GM12873 (cell line): ENCODE measurements around the gene MAP6D1.

Experiments used
- CTCF ChIP-seq: IDR thresholded peaks from 2 replicates; pipeline ENCODE4 v1.5.1; 2012; ENCODE audit warnings: low read depth, mild to moderate bottlenecking, moderate library complexity, low read length, control low read depth; ENCODE audit not compliant: insufficient read depth; ENCODE audit errors: missing control alignments

The MAP6D1 gene

DNA sequence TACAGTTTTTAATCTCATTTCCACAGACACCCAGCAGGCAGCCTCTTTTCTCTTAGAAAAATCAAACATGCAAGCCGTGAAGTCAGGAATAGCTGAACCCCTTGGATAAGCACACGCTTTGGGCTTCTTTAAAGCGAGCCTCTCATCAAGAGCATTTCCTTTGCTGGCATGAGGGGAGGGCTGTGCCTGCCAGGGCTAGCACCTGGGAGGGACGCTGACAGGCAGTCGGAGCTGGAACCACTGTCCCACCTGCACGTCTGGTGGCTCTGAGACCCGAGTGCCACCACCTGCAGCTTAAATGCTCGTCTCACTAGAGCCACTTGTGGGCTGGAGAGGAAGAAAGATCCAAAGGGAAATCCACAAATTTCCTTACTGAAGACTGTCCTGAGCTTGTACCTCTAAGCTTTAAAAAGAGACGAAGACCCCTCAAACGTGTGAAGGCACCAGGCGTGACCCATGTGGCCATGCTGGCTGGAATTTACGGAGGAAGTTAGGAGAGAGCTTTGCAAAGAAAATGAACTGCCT, 9.4 kb downstream of the MAP6D1 start:
- no peak for TF ChIP-seq CTCF

DNA sequence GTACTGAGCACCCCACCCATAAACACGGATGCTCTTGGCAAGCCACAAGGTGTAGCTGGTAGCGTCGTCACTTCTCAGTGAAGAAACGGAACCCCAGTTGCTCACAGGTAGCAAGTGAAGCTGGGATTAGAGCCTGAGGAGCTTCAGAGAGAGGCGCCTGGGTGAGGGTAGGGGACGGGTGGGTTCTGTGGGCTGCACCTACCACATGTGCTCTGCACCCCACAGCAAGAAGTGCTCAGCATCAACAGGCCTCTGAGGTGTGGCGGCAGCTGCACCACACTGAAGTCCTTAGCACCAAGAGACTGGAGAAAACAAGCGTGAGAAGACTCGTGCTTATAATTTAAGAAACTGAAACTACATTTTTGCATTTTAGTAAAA, 9.8 kb downstream of the MAP6D1 start:
- no peak for TF ChIP-seq CTCF

DNA sequence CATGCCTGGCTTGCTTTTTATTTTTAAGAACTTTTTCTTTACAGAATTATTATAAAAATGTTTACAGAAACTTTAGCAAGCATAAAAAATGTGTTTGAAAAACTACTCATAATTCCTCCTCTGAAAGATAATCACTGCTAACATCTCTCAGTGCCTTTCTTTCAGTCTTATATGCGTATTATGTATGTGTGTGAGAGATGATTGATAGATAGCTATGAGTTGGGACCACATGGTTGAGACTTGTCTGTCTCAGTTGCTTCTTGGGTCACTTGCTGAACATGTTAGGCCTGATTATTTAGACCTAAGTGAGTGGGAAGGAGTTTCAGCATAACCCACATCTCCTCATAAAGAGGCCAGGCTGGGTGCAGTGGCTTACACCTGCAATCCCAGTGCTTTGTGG, 11.1 kb downstream of the MAP6D1 start:
- TF ChIP-seq CTCF, result no peak

DNA sequence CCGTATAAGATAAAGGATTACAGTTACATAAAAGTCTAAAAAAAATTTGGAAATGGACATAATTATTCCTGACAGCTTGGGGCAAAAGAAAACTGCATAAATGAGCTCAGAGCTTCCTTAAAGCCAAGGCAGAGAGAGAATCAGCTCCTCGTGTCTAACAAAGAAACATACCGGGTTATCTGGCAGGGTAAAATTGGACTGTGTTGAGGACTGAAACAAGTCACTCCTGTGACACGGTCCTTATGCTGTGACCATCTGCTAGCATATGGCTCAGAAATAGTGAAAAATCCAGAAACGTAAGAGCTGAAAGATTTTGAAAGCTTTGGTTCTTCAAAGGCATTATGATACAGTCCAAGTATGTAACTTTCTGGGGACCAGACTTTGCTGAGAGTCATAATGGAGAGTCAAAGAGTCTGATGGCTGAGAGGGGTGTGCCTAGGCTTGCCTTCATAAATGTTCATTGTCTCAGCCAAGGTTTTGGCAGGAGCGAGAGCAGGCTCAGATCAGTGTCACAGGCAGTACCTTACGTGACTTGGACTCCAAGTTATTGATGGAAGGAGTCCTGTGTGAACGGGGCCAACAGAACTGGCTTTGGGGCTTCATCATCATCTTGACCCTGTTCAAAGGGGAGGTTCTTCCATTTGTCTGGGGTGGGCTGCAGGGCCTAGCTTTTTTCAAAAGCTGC, 12.5 kb downstream of the MAP6D1 start:
- TF ChIP-seq CTCF, result no peak

GRCh38 chr3:183811638-183812037, 13.7 kb downstream of the MAP6D1 start:
- TF ChIP-seq CTCF, result no peak

DNA sequence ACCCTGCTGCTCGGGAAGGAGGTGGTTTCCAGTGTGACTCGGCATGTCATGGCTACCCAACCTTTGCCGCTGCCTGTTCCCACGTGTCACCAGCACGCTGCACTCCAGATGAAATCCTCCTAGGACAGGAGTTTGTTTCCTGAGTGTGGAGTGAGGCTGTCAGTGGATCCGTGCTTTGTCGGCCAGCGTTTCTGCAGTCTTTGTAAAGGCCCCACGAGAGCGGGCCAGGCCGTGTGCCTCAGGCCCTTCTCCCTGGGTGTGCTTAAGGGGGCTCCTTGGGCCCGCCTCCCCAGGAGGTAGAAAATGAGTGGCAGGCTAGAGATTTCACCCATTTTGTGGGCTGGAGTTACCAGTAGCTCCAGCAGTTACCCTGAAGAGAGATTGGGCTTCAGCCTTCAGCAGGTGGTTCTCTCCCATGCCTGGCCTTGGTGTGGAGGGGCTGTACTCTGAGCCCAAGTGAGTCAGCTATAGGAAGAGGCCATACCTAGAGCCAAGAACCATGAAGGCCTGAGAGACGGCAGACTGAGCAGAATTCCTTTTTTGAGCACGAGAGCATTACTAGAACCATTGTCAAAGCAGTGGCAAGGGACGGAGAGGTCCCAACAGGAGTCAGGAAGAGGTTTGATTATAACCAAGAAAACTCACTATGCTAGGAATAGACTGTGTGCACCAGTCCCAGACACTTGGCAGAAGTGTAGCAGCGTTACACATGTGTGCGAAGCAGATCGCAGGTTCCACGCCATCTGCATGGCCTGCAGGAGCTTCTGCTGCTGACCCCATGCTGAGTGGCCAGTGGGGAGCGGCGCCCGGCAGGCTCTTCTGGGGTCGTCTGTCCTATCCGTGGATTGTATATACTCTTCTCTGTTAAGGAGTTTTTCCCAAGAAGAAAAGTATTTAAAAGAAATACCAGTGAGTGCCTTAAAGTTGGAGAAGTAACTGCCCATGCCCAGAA, 14.5 kb downstream of the MAP6D1 start:
- no peak for TF ChIP-seq CTCF

DNA sequence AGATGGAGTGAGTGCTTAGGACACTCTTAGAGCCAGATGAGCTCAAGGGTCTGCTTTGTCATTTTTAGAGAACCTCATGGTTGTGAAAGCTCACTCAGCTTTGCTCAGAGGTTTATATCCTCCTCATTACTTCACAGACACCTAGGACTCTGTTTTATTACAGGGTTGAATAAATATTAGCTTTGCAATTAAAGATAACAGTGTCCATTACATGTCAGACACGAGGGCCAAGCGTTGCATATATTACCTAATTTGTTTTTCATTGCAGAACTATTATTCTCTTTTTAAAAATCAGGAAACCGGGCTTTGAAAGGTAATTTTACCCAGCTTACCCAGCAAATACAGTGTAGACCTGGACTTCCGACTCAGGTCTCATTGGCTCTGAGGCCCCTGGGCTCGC, 16.1 kb downstream of the MAP6D1 start:
- no peak for TF ChIP-seq CTCF
